ENCODE data around the gene KISS1R. TPM values are rescaled to one million over a fixed set of nuclear protein-coding genes. Genes with fewer than 3 reads are reported as not detected.
A peak's percentile ranks its signal among the peaks of the same experiment; 100 is the strongest.

Gene KISS1R
- total and polyA plus RNA-seq, 2 of the 4 experiments (the other 2 are of a cell fraction): not detected

GRCh38 chr19:920051-920864 is 3.1 kb downstream of the KISS1R start (continued):
- TF ChIP-seq CEBPB (IDR thresholded peaks at IDR 0.05; ENCODE audit: low read depth, low read length): no peak

- peak overlapping the region; percentile 95 for H2AFZ ChIP-seq (replicated peaks; ENCODE audit: low read length, poor library complexity)
- dilution Hi-C loops (cut with HindIII; ENCODE audit: low sequenced_read_pairs, unreplicated experiment) (no loop called here), in situ Hi-C loops (cut with MboI; ENCODE audit: low sequenced_read_pairs) (loop anchor here (5.0 kb wide), 2 partner anchors 58 to 147 kb away; partner anchors contain the start of gene WDR18), intact Hi-C loops (cut with micrococcal nuclease) (no loop called here)
- 15% methylated on average over 11 of the region's 31 CpGs; no CpG with 5 or more reads in 1 of the 2 experiments for WGBS, 2 experiments (ENCODE audit: extremely low coverage in 2 of 2, insufficient read length in 1 of 2)
- peak overlapping the region; percentile 78 for H3K9ac ChIP-seq (ENCODE audit: low read depth, low read length)
- ATAC-seq (ENCODE audit: low read depth): no peak
- peak overlapping the region; percentile 79; the same call in 1 of the 2 replicates for H2BK120ac ChIP-seq (ENCODE audit: low read depth, low read length)
- H4K8ac ChIP-seq (ENCODE audit: low read depth in 2 of 2, low read length in 2 of 2): peak overlapping the region; percentile 50 to 57; a peak in 2 of 4 replicates
- H3K27me3 ChIP-seq (ENCODE audit: control insufficient read depth, insufficient read depth, low read length): peaks cover 15% of the 10 kb centered on the region
- no peak overlapping the region; the same call in 1 of the 2 replicates for H2BK20ac ChIP-seq (ENCODE audit: low read depth, low read length)
- peak overlapping the region; percentile 86 for H3K4ac ChIP-seq (ENCODE audit: low read depth, low read length)
- H3K9me1 ChIP-seq (ENCODE audit: insufficient read depth, low read length): no peaks in the 10 kb centered on the region
- peak overlapping the region; percentile 77 for H2AK5ac ChIP-seq (ENCODE audit: low read depth, low read length)
- H3K4me2 ChIP-seq (ENCODE audit: low read depth, low read length): peak overlapping the region; percentile 74
- BruUV-seq (replicated peaks): no TSS peak
- H4K20me1 ChIP-seq (ENCODE audit: insufficient read depth, low read length): peaks cover 10% of the 10 kb centered on the region
- H4K91ac ChIP-seq (ENCODE audit: insufficient read depth, low read depth, low read length): peak overlapping the region; percentile 31; the same call in 1 of the 2 replicates
- peaks cover 7% of the 10 kb centered on the region for H3K4me1 ChIP-seq (ENCODE audit: control insufficient read depth, insufficient read depth, low read length)
- H2BK5ac ChIP-seq (ENCODE audit: low read depth, low read length, poor library complexity, severe bottlenecking): peak overlapping the region; percentile 96
- DNase-seq: no peak
- peaks cover 0 to 33% of the 10 kb centered on the region in 2 experiments; a peak in 1 of 4 replicates for H3K79me1 ChIP-seq (ENCODE audit: low read depth in 1 of 2, low read length in 2 of 2)
- H3K9me3 ChIP-seq (ENCODE audit: control insufficient read depth, insufficient read depth, low read length): no peaks in the 10 kb centered on the region
- ChIA-PET POLR2A (ENCODE audit: unreplicated experiment) (no interaction called here), CTCF (no interaction called here)
- peak overlapping the region; percentile 18; the same call in 1 of the 2 replicates for H3K56ac ChIP-seq (ENCODE audit: extremely low read depth, insufficient read depth, low read length)
- peak overlapping the region; percentile 98 for H2AK9ac ChIP-seq (replicated peaks; ENCODE audit: low read depth, low read length, poor library complexity)
- peak overlapping the region; percentile 65 for H3K14ac ChIP-seq (replicated peaks; ENCODE audit: low read depth, low read length)
- TF ChIP-seq NFE2L2 (IDR thresholded peaks at IDR 0.05; ENCODE audit: low read depth, low read length): no peak
- TF ChIP-seq USF2 (IDR thresholded peaks at IDR 0.05; ENCODE audit: low read depth, low read length): no peak
- TF ChIP-seq MAFK (IDR thresholded peaks at IDR 0.05; ENCODE audit: low read depth, low read length): no peak
- no peak for TF ChIP-seq ELK1 (IDR thresholded peaks at IDR 0.05; ENCODE audit: borderline replicate concordance, low read depth, low read length)
- TF ChIP-seq MAZ (IDR thresholded peaks at IDR 0.05; ENCODE audit: borderline replicate concordance, low read depth, low read length): no peak
- TF ChIP-seq POLR2A (IDR thresholded peaks at IDR 0.05; ENCODE audit: low read depth, low read length): no peak
- no peak for TF ChIP-seq RFX5 (IDR thresholded peaks at IDR 0.05; ENCODE audit: low read depth, low read length)
- H4K5ac ChIP-seq (ENCODE audit: low read depth, low read length): no peak overlapping the region
- peak overlapping the region; percentile 93 for H3K23ac ChIP-seq (ENCODE audit: low read depth, low read length)
- no peak overlapping the region for H3K18ac ChIP-seq (ENCODE audit: low read depth, low read length)
- H3K27ac ChIP-seq (ENCODE audit: insufficient read depth, low read length): peak overlapping the region; percentile 91
- 0 out of 3 replicates have a peak overlapping the region, but pooled peaks have one; percentile 6 for H2BK15ac ChIP-seq (ENCODE audit: low read depth, low read length)
- peak overlapping the region; percentile 96 for H3K4me3 ChIP-seq (ENCODE audit: insufficient read depth, low read depth, low read length)
- peaks cover 9% of the 10 kb centered on the region for H3K36me3 ChIP-seq (ENCODE audit: control insufficient read depth, insufficient read depth, low read length)
Measured at GRCh38 chr19:924553-925086, 7.5 kb downstream of the KISS1R start.

Data from IMR-90 (cell line).